Endothelial cell of umbilical vein (primary cell): ENCODE results near the gene APCDD1L. TPM values are rescaled to one million over a fixed set of nuclear protein-coding genes. Genes with fewer than 3 reads are reported as not detected.
"Not testable (repeated sequence)": the region's sequence is repeated elsewhere in the genome, so short reads cannot be mapped to it uniquely, and the experiment has no call there.

Source experiments
- BruUV-seq: library from RNA; stranded (reverse); fragments of 400-500 nt; replicated peaks from 2 replicates; lab custom pipeline; 2021; lab: Mats Ljungman, UMichigan
- CTCF ChIA-PET: fragments of 300-600, 350-600 bp; sonication (Branson Sonifier 250); formaldehyde crosslinking; loops from one replicate; lab custom pipeline; 2021; ENCODE audit warnings: antibody characterized with exemption, inconsistent platforms; lab: Charles Lee
- POLR2A ChIA-PET: fragments of 300-600, 350-600 bp; sonication (Branson Sonifier 250); formaldehyde crosslinking; loops from one replicate; lab custom pipeline; 2021; ENCODE audit warnings: antibody characterized with exemption, inconsistent platforms; lab: Charles Lee
- DNase-seq: peaks from one replicate; pipeline ENCODE4 v3.0.0-alpha.2; 2011; ENCODE audit warnings: low read depth, low spot score
- FAIRE-seq: peaks from 2 replicates; lab custom pipeline; 2011; peaks lifted over from hg19 to GRCh38; lab: Jason Lieb, UNC
- H2AFZ ChIP-seq: 2 replicates; pipeline ENCODE4 v1.6.0; 2012; ENCODE audit warnings: low read depth, low read length, control low read depth, inconsistent platforms
- H3K27ac ChIP-seq: 2 replicates; pipeline ENCODE4 v1.5.1; 2011; ENCODE audit warnings: low read depth, mild to moderate bottlenecking, control low read depth, low read length, moderate library complexity; ENCODE audit not compliant: insufficient read depth
- H3K27me3 ChIP-seq, 2 experiments: 2 replicates each; pipeline versions ENCODE4 v1.6.0 to v1.6.1; 2011; ENCODE audit warnings: low read length in 2 of 2, mixed read lengths in 1 of 2; ENCODE audit not compliant: control insufficient read depth in 2 of 2, insufficient read depth in 2 of 2
- H3K36me3 ChIP-seq, 2 experiments: 2 replicates in 1 of 2; 3 replicates in 1 of 2; pipeline ENCODE4 v1.5.1; 2011; ENCODE audit warnings: low read length in 2 of 2, mild to moderate bottlenecking in 1 of 2, moderate library complexity in 1 of 2; ENCODE audit not compliant: control insufficient read depth in 2 of 2, insufficient read depth in 2 of 2; ENCODE audit errors: extremely low read depth in 1 of 2
- H3K4me1 ChIP-seq: 3 replicates; pipeline ENCODE4 v1.5.1; 2011; ENCODE audit warnings: mild to moderate bottlenecking, low read length; ENCODE audit not compliant: control insufficient read depth, insufficient read depth; ENCODE audit errors: extremely low read depth
- H3K4me2 ChIP-seq: 2 replicates; pipeline ENCODE4 v1.6.1; 2011; ENCODE audit warnings: low read length, control low read depth, mixed read lengths; ENCODE audit not compliant: insufficient read depth
- H3K4me3 ChIP-seq, 3 experiments: fragments of 200-600 bp in 1 of 3; sonication (generic), shearing (Covaris generic) in 1 of 3; replicated peaks in 1 of 3; 2 replicates each; pipeline ENCODE4 v1.5.1; 2011 to 2016; ENCODE audit warnings: control low read depth in 3 of 3, low read length in 3 of 3, mild to moderate bottlenecking in 2 of 3, inconsistent platforms in 1 of 3, low read depth in 1 of 3, moderate library complexity in 1 of 3; ENCODE audit not compliant: insufficient read depth in 1 of 3
- H3K79me2 ChIP-seq: 2 replicates; pipeline ENCODE4 v1.6.0; 2012; ENCODE audit warnings: low read length, inconsistent platforms; ENCODE audit not compliant: control insufficient read depth, insufficient read depth
- H3K9ac ChIP-seq: replicated peaks from 2 replicates; pipeline ENCODE3; 2011; ENCODE audit warnings: low read length, control low read depth; ENCODE audit not compliant: insufficient read depth; ENCODE audit errors: extremely low read depth
- H3K9me1 ChIP-seq: replicated peaks from 3 replicates; pipeline ENCODE4 v1.6.0; 2011; ENCODE audit warnings: mild to moderate bottlenecking, low read length; ENCODE audit not compliant: control insufficient read depth, insufficient read depth; ENCODE audit errors: extremely low read depth
- H3K9me3 ChIP-seq: replicated peaks from 2 replicates; pipeline ENCODE4 v1.5.1; 2012; ENCODE audit warnings: low read length, inconsistent platforms; ENCODE audit not compliant: control insufficient read depth, insufficient read depth
- H4K20me1 ChIP-seq: replicated peaks from 2 replicates; pipeline ENCODE3; 2011; ENCODE audit warnings: mild to moderate bottlenecking, low read length; ENCODE audit not compliant: control insufficient read depth, insufficient read depth; ENCODE audit errors: extremely low read depth
- EZH2 ChIP-seq: IDR thresholded peaks from 2 replicates; pipeline ENCODE4 v1.6.1; 2012; ENCODE audit warnings: borderline replicate concordance, low read depth, mild to moderate bottlenecking, moderate library complexity, low read length, inconsistent platforms; ENCODE audit not compliant: severe bottlenecking
- FOS ChIP-seq: IDR thresholded peaks from 2 replicates; pipeline ENCODE4 v1.6.1; 2011; ENCODE audit warnings: mild to moderate bottlenecking, low read length, moderate library complexity, borderline replicate concordance; ENCODE audit not compliant: insufficient read depth
- GATA2 ChIP-seq: IDR thresholded peaks from 2 replicates; pipeline ENCODE4 v1.7.0; 2011; ENCODE audit warnings: low read depth, mild to moderate bottlenecking, moderate library complexity, mixed read lengths, low read length; ENCODE audit not compliant: insufficient read length, insufficient read depth
- JUN ChIP-seq: IDR thresholded peaks from 2 replicates; pipeline ENCODE4 v1.6.1; 2011; ENCODE audit warnings: borderline replicate concordance, low read depth; ENCODE audit not compliant: insufficient read length, insufficient read depth
- MAX ChIP-seq: IDR thresholded peaks from 2 replicates; pipeline ENCODE4 v1.6.1; 2011; ENCODE audit not compliant: insufficient read depth, insufficient read length
- MYC ChIP-seq: IDR thresholded peaks from one replicate; pipeline ENCODE4 v1.6.1; 2011; ENCODE audit warnings: mild to moderate bottlenecking, low read depth, low read length
- POLR2A ChIP-seq: IDR thresholded peaks from 2 replicates; pipeline ENCODE4 v1.6.1; 2012; ENCODE audit warnings: low read depth, mild to moderate bottlenecking, control low read depth, low read length
- POLR2AphosphoS5 ChIP-seq: IDR thresholded peaks from 2 replicates; pipeline ENCODE4 v1.6.1; 2012; ENCODE audit warnings: low read depth, mild to moderate bottlenecking, control low read depth, low read length, moderate library complexity; ENCODE audit not compliant: insufficient read depth
- dilution Hi-C: fragments of 300-500 bp; cut with MboI; formaldehyde crosslinking; loops from one replicate; pipeline ENCODE4 v1.15.0; 2019; ENCODE audit warnings: low sequenced_read_pairs; ENCODE audit not compliant: extremely low pct_ligation_motif_present
- intact Hi-C: fragments of 100-400 bp; cut with micrococcal nuclease; formaldehyde crosslinking; loops from one replicate; pipeline ENCODE4 v1.10.0; 2022
- polyA plus RNA-seq, 4 experiments: library from polyadenylated mRNA; depleted of rRNA in 3 of 4; stranded (reverse) in 3 of 4; unstranded in 1 of 4; fragments of >200 nt; gene quantifications; 2 replicates each; pipeline versions ENCODE4 v1.2.1 to v1.2.3, GENCODE V29; 2011 to 2012; ENCODE audit warnings: missing spikeins in 1 of 4
- total RNA-seq: library from RNA; stranded (reverse); gene quantifications from 2 replicates; pipeline ENCODE4 v1.2.3, GENCODE V29; 2021
- TF ChIP-seq, protein P1 (sequence below), 2 donors: IDR thresholded peaks; 1 replicate in 1 of 2; 2 replicates in 1 of 2; pipeline ENCODE4 v1.5.1; 2011; ENCODE audit warnings: low read length in 2 of 2, mild to moderate bottlenecking in 2 of 2, moderate library complexity in 2 of 2, control low read depth in 1 of 2, inconsistent platforms in 1 of 2, low read depth in 1 of 2; ENCODE audit not compliant: insufficient read depth in 1 of 2; ENCODE audit errors: extremely low read depth in 1 of 2

Gene APCDD1L
- total and polyA plus RNA-seq, 2 donors (not counting 3 experiments of a cell fraction or from before 2014, with no cell fraction given): 0.17 to 1.4 TPM

DNA sequence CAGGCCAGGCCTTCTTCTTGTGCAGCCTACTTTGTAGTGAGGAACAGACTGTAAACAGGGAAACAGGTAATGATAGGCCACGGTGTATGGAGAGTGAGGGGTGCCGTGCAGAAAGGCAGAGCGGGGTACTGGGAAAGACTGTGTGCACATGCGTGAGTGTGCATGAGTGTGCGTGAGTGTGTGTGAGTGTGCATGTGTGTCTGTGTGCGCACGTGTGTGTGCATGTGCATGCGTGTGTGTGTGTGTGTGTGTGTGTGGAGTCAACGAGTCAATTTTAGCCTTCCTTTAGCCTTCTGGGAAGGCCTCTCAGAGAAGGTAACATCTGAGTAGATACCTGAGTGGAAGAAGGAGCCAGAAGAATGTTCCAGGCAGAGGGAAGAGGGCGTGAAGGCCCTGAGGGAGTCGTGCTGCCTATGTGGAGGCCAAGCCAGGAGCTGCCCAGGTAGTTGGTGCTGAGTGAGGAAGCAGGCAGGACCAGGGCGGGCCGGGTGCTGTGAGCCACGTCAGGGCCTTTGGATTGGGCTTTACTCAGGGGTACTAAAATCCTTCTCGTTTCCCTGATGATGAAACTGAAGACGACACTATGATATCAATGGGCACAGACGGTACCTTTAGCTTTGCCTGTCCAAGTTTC, 6.3 kb downstream of the APCDD1L start:
- no peaks in the 10 kb centered on the region for H4K20me1 ChIP-seq
- peaks cover 2% of the 10 kb centered on the region for H3K9me3 ChIP-seq
- no peaks in the 10 kb centered on the region for H3K36me3 ChIP-seq
- H3K4me3 ChIP-seq: no peak overlapping the region
- no peak overlapping the region for H3K4me2 ChIP-seq
- no peaks in the 10 kb centered on the region for H3K79me2 ChIP-seq
- no peak for TF ChIP-seq MAX
- no peak for TF ChIP-seq GATA2
- TF ChIP-seq MYC: no peak
- TF ChIP-seq EZH2: no peak
- TF ChIP-seq POLR2A: no peak
- TF ChIP-seq, protein P1, sequence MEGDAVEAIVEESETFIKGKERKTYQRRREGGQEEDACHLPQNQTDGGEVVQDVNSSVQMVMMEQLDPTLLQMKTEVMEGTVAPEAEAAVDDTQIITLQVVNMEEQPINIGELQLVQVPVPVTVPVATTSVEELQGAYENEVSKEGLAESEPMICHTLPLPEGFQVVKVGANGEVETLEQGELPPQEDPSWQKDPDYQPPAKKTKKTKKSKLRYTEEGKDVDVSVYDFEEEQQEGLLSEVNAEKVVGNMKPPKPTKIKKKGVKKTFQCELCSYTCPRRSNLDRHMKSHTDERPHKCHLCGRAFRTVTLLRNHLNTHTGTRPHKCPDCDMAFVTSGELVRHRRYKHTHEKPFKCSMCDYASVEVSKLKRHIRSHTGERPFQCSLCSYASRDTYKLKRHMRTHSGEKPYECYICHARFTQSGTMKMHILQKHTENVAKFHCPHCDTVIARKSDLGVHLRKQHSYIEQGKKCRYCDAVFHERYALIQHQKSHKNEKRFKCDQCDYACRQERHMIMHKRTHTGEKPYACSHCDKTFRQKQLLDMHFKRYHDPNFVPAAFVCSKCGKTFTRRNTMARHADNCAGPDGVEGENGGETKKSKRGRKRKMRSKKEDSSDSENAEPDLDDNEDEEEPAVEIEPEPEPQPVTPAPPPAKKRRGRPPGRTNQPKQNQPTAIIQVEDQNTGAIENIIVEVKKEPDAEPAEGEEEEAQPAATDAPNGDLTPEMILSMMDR (IDR thresholded peaks at IDR 0.05; ENCODE audit: extremely low read depth in 1 of 2, insufficient read depth in 1 of 2, low read depth in 1 of 2, low read length in 2 of 2): no peak
- no peak for TF ChIP-seq JUN
- no peak for TF ChIP-seq POLR2AphosphoS5
- TF ChIP-seq FOS: no peak
- intact Hi-C loops (no loop called here), dilution Hi-C loops (no loop called here)
- no peak overlapping the region for H3K9ac ChIP-seq
- ChIA-PET POLR2A (no interaction called here), CTCF (no interaction called here)
- no peak overlapping the region for H2AFZ ChIP-seq
- no peak overlapping the region for H3K27ac ChIP-seq
- H3K4me1 ChIP-seq: peaks cover 3% of the 10 kb centered on the region
- BruUV-seq: no TSS peak
- FAIRE-seq: no peak
- peaks cover 9% of the 10 kb centered on the region in 2 experiments for H3K27me3 ChIP-seq
- H3K9me1 ChIP-seq: no peaks in the 10 kb centered on the region
- DNase-seq: no peak

- H2AFZ ChIP-seq, H3K4me3 ChIP-seq, H3K27me3 ChIP-seq, H4K20me1 ChIP-seq, dilution Hi-C loops, POLR2A ChIA-PET, intact Hi-C loops, H3K27ac ChIP-seq, DNase-seq, H3K9ac ChIP-seq, H3K79me2 ChIP-seq, H3K36me3 ChIP-seq, H3K9me1 ChIP-seq, FAIRE-seq, H3K9me3 ChIP-seq, BruUV-seq, H3K4me2 ChIP-seq, H3K4me1 ChIP-seq: not testable (repeated sequence)
- CTCF ChIA-PET: interaction anchor here (1.3 kb wide), 1 partner anchor 15 kb away, joined by 3 read pairs; no protein-coding TSS in a partner anchor
Measured at GRCh38 chr20:58506999-58507398, 8.2 kb downstream of the APCDD1L start.
